Measurements from ENCODE around the gene GPR157.

- TF ChIP-seq CTCF (conservative IDR thresholded peaks at IDR 0.05; ENCODE audit: low read depth in 2 of 2): no peak
- no peak for TF ChIP-seq CREB1 (CRISPR knock-in tag; IDR thresholded peaks at IDR 0.05; ENCODE audit: low read depth)
- TF ChIP-seq REST (IDR thresholded peaks at IDR 0.05; ENCODE audit: unreplicated experiment): no peak
- TF ChIP-seq EZH2 (IDR thresholded peaks at IDR 0.05; ENCODE audit: low read depth, unreplicated experiment): no peak
- TF ChIP-seq JUNB (IDR thresholded peaks at IDR 0.05; ENCODE audit: unreplicated experiment): no peak
- TF ChIP-seq POLR2AphosphoS5 (IDR thresholded peaks at IDR 0.05; ENCODE audit: low read depth): no peak
Measured at GRCh38 chr1:9146156-9146555, 17.3 kb upstream of the GPR157 start.
